ENCODE measurements around the gene C9orf40.

DNA sequence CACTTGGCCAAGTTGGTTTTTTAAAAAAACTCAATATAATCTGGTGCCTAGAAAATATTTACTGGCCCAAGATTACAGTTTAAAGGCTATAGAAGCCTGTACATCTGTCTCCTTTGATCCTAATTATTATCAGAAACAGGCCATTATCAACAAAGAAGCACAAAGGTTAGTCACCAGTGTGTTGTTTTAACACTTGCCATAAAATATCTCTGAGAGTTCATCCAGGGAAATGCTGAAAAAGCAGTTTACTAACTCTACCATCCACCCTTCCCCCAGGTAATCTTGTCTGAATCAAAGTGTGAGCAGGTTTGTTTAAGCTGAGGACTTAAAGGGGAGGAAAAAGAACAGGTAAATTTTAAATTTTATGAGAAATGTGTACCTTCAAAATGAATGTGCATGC lies 51.7 kb downstream of the C9orf40 start:
- TF ChIP-seq POLR2A (IDR thresholded peaks at IDR 0.05; ENCODE audit: low read depth, low read length) (no peak), TAF1 (IDR thresholded peaks at IDR 0.05; ENCODE audit: borderline replicate concordance, low read depth, low read length) (no peak), POLR2AphosphoS5 (IDR thresholded peaks at IDR 0.05; ENCODE audit: low read depth, low read length) (no peak)
